Stimulated activated effector memory CD8-positive, alpha-beta T cell treated with anti-CD3 and anti-CD28 coated beads, Interleukin-12 subunit alpha, Interleukin-12 subunit beta, amount 100 ng/mL, for 72 hours (primary cell): ENCODE results near the gene GPATCH11.

Experiments used
- ATAC-seq: fragments of 150-1000 bp; cut with Tn5 transposase; 2 replicates; pipeline ENCODE4 v1.10.0; 2021
- DNase-seq, 2 donors: peaks; one replicate each; pipeline ENCODE4 v3.0.0; 2021 to 2022; ENCODE audit warnings: low spot score in 2 of 2
- H3K27ac Mint-ChIP-seq: one replicate; pipeline ENCODE4 v1.8.0; 2022; ENCODE audit warnings: mild to moderate bottlenecking, mixed read lengths
- H3K36me3 Mint-ChIP-seq: one replicate; pipeline ENCODE4 v1.8.0; 2022; ENCODE audit warnings: mild to moderate bottlenecking, mixed read lengths
- H3K4me1 Mint-ChIP-seq: one replicate; pipeline ENCODE4 v1.8.0; 2022; ENCODE audit warnings: mixed read lengths
- H3K4me3 Mint-ChIP-seq: one replicate; pipeline ENCODE4 v1.8.0; 2022; ENCODE audit warnings: mild to moderate bottlenecking, mixed read lengths
- H3K9me3 Mint-ChIP-seq: one replicate; pipeline ENCODE4 v1.8.0; 2022; ENCODE audit warnings: mixed read lengths

Gene GPATCH11

DNA sequence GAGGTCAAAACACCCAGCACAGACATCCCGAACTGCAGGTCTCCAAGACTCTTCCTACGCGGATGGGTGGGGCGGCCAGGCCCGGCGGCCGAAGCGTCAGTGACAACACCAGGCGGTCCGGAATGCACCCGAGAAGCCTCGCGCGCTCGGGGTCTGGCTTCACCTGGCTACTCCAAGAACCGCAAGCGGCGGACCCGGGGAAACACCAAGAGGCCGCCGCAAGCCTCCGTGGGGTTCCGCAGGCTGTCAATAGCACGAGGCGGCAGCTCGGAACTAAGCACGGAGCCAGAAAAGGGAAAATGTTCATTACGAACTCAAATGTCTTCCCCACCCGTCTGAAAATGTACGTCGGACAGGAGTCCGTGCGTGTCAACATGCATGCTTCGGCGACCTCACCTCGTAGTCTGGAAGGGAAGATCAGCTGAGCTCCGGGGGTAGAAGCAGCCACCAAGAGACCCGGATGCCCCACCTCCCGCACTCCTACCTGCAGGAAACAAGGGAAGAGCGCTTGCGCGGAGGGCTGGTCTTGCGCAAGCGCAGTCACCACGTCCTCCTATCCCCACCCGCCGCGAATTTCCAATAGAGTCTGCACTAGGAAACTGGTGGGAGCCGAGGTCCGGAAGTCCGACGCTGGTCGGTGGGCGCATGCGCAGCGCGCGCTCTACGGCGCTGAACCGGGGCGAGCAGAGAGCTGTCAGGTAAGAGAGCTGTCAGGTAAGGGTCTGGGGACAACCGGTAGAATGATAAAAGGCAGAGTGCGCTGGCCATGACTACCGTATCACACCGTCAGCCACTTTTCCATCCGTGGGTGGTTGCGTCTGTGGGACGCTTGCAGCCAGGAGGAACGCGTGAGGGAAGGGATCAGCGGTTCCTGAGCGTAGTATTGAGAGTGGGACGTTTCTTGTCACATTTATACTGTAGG lies at the start of gene GPATCH11, which contains the start of gene HEATR5B:
GPATCH11 (plus strand) TSS at position 646 of the 922 bp plus-strand sequence. CDS start 3,864 bp downstream, outside the sequence.
HEATR5B (minus strand) TSS at position 500 of the 922 bp plus-strand sequence. CDS start 958 bp downstream, outside the sequence.
- ATAC-seq (peak; percentile 90), DNase-seq (peak; percentile 84 to 97)
- H3K27ac Mint-ChIP-seq, result no peak within 1 kb of the TSS
- H3K4me1 Mint-ChIP-seq, result peaks cover 45% of the 10 kb centered on the region
- no peaks in the 10 kb centered on the region for H3K9me3 Mint-ChIP-seq
- H3K36me3 Mint-ChIP-seq, result peaks cover 45% of the 10 kb centered on the region
- H3K4me3 Mint-ChIP-seq, result no peak within 1 kb of the TSS

DNA sequence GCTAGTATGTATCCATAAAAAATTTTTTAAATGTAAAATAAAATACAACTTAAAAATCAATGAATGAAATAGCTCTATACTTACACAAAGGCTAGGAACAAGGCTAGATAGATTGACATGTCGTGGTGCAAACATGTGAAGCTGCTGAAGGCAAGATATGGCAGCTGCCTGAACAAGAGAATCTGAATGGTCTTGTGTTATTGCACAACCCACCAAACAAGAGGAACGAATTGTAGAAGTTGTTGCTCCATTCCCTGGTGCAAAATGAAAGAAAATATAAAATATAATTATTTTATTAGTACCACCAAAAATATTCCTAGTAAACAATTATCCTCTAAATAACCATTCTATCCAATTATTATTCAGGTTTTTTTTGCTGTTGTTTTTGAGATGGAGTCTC lies 46.5 kb upstream of the GPATCH11 start:
- no peak overlapping the region for H3K27ac Mint-ChIP-seq
- no peak overlapping the region for H3K4me3 Mint-ChIP-seq
- DNase-seq (no peak), ATAC-seq (no peak)
- H3K9me3 Mint-ChIP-seq, result no peaks in the 10 kb centered on the region
- no peaks in the 10 kb centered on the region for H3K4me1 Mint-ChIP-seq
- peaks cover 45% of the 10 kb centered on the region for H3K36me3 Mint-ChIP-seq

DNA sequence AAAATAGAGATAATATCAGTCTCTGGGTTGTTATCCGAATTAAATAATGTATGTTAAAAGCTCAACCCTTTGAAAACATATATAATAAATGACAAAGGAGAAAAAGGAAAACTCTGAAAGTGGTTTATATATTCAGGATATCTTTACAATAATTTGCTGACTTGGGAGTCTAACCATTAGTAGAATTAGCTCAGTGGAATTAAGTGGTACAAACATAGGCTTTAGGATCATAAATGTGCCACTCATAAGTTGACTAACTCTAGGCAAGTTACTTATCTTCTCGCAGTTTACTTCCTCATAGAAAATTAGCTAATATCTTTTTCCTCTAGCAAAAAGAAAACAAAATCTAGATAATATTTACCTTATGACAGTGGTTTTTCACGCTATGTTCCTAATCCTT lies 44.7 kb upstream of the GPATCH11 start:
- DNase-seq (no peak), ATAC-seq (no peak)
- Mint-ChIP-seq H3K9me3 (no peaks in the 10 kb centered on the region), H3K27ac (no peak overlapping the region), H3K4me3 (no peak overlapping the region), H3K36me3 (peaks cover 52% of the 10 kb centered on the region), H3K4me1 (no peaks in the 10 kb centered on the region)

- H3K4me3 Mint-ChIP-seq, result no peak overlapping the region
- H3K27ac Mint-ChIP-seq, result no peak overlapping the region
- peaks cover 92% of the 10 kb centered on the region for H3K36me3 Mint-ChIP-seq
- DNase-seq, result no peak
- ATAC-seq, result no peak
- no peaks in the 10 kb centered on the region for H3K9me3 Mint-ChIP-seq
- H3K4me1 Mint-ChIP-seq, result no peaks in the 10 kb centered on the region
Measured at GRCh38 chr2:37052600-37053332, 31.6 kb upstream of the GPATCH11 start.

- peak overlapping the region; percentile 20 for H3K27ac Mint-ChIP-seq
- DNase-seq (no peak), ATAC-seq (no peak)
- H3K4me3 Mint-ChIP-seq, result no peak overlapping the region
- peaks cover 100% of the 10 kb centered on the region for H3K36me3 Mint-ChIP-seq
- no peaks in the 10 kb centered on the region for H3K4me1 Mint-ChIP-seq
- H3K9me3 Mint-ChIP-seq, result no peaks in the 10 kb centered on the region
Measured at GRCh38 chr2:37059841-37060240, 24.5 kb upstream of the GPATCH11 start.

- H3K27ac Mint-ChIP-seq, result peak overlapping the region; percentile 20
- H3K4me3 Mint-ChIP-seq, result no peak overlapping the region
- no peak for DNase-seq
- H3K4me1 Mint-ChIP-seq, result no peaks in the 10 kb centered on the region
- peaks cover 100% of the 10 kb centered on the region for H3K36me3 Mint-ChIP-seq
- no peak for ATAC-seq
- H3K9me3 Mint-ChIP-seq, result no peaks in the 10 kb centered on the region
Measured at GRCh38 chr2:37060446-37060845, 23.9 kb upstream of the GPATCH11 start.

- no peak for DNase-seq
- ATAC-seq, result no peak
- Mint-ChIP-seq H3K4me1 (no peaks in the 10 kb centered on the region), H3K4me3 (no peak overlapping the region), H3K27ac (no peak overlapping the region), H3K9me3 (no peaks in the 10 kb centered on the region), H3K36me3 (peaks cover 100% of the 10 kb centered on the region)
Measured at GRCh38 chr2:37061013-37061711, 23.2 kb upstream of the GPATCH11 start.

- Mint-ChIP-seq H3K36me3 (peaks cover 100% of the 10 kb centered on the region), H3K27ac (no peak overlapping the region), H3K9me3 (no peaks in the 10 kb centered on the region), H3K4me1 (no peaks in the 10 kb centered on the region), H3K4me3 (no peak overlapping the region)
- DNase-seq (no peak), ATAC-seq (no peak)
Measured at GRCh38 chr2:37061776-37062175, 22.5 kb upstream of the GPATCH11 start.

DNA sequence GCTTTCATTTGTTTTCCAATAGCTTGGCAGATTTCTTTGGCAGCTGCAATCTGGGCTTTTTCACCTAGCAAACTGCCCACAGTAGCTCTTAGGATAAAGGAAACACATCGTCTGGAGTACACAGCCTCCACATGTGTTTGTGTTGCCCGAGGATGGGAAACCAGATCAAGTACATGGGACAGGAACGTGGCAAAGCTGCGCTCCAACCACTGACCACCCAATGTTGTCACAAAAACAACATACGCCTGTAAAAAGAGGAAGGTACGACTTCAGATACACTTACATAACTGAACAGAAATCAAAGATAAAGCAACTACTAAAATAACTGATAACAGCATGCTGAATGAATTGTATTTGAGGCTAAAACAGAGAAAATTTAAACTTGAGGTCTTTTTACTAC lies 15.6 kb upstream of the GPATCH11 start:
- H3K9me3 Mint-ChIP-seq, result no peaks in the 10 kb centered on the region
- H3K4me3 Mint-ChIP-seq, result no peak overlapping the region

DNA sequence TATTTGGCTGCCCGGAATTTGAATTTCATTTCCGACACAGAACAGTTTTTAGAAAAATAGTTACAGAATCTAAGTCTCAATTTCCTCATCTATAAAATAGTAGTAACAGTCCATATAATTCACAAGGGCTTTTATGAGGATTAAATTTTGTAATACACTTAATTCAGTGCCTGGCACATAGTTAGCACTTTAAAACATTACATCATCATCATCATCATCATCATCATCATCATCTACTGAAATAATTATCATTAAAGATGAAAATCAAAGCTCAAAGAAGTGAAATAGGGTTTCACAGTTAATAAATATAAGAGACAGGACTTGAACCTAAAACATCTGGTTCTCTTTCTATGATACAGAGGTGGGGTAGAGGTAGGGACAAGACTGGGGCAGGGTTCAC lies 13.4 kb upstream of the GPATCH11 start:
- no peak for ATAC-seq
- no peaks in the 10 kb centered on the region for H3K9me3 Mint-ChIP-seq
- no peak for DNase-seq
- H3K4me1 Mint-ChIP-seq, result peaks cover 27% of the 10 kb centered on the region
- H3K36me3 Mint-ChIP-seq, result peaks cover 97% of the 10 kb centered on the region
- no peak overlapping the region for H3K4me3 Mint-ChIP-seq
- no peak overlapping the region for H3K27ac Mint-ChIP-seq

More for the DNA sequence above, 15.6 kb upstream of the GPATCH11 start:
- no peak overlapping the region for H3K27ac Mint-ChIP-seq
- ATAC-seq (no peak), DNase-seq (no peak)
- H3K4me1 Mint-ChIP-seq, result peaks cover 17% of the 10 kb centered on the region
- peaks cover 97% of the 10 kb centered on the region for H3K36me3 Mint-ChIP-seq

GRCh38 chr2:37080266-37080665 lies 4.1 kb upstream of the GPATCH11 start:
- H3K4me1 Mint-ChIP-seq, result peaks cover 44% of the 10 kb centered on the region
- H3K9me3 Mint-ChIP-seq, result no peaks in the 10 kb centered on the region
- H3K27ac Mint-ChIP-seq, result peak overlapping the region; percentile 53
- ATAC-seq, result no peak
- DNase-seq, result no peak
- H3K36me3 Mint-ChIP-seq, result peaks cover 63% of the 10 kb centered on the region
- peak overlapping the region; percentile 14 for H3K4me3 Mint-ChIP-seq

GRCh38 chr2:37080689-37081088 lies 3.6 kb upstream of the GPATCH11 start:
- H3K36me3 Mint-ChIP-seq, result peaks cover 59% of the 10 kb centered on the region
- H3K9me3 Mint-ChIP-seq, result no peaks in the 10 kb centered on the region
- H3K4me3 Mint-ChIP-seq, result peak overlapping the region; percentile 14
- H3K27ac Mint-ChIP-seq, result peak overlapping the region; percentile 53
- DNase-seq, result no peak
- ATAC-seq, result no peak
- peaks cover 44% of the 10 kb centered on the region for H3K4me1 Mint-ChIP-seq

- no peak for ATAC-seq
- H3K9me3 Mint-ChIP-seq, result no peaks in the 10 kb centered on the region
- H3K27ac Mint-ChIP-seq, result no peak overlapping the region
- peaks cover 51% of the 10 kb centered on the region for H3K36me3 Mint-ChIP-seq
- H3K4me1 Mint-ChIP-seq, result peaks cover 41% of the 10 kb centered on the region
- H3K4me3 Mint-ChIP-seq, result no peak overlapping the region
- DNase-seq, result no peak
Measured at GRCh38 chr2:37084797-37085196, 479 bp downstream of the GPATCH11 start.

DNA sequence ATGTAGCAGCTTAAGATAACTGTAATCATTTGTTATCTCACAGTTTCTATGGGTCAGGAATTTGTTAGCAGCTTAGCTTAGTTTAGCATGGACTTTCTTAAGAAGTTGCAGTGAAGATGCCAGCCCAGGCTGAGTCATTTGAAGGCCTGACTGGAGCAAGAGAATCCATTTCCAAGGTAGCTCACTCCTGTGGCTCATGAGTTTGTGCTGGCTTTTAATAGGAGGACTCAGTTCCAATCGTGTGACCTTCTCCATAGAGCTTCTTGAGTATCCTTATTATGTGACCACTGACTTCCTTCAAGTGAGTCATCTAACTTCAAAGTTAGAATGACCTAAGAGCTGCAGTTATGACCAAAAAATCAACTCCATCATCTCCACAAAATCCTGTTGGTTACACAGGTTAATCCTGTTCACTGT lies 1.4 kb downstream of the GPATCH11 start:
- H3K36me3 Mint-ChIP-seq, result peaks cover 53% of the 10 kb centered on the region
- H3K4me1 Mint-ChIP-seq, result peaks cover 31% of the 10 kb centered on the region
- ATAC-seq (peak; percentile 25), DNase-seq (no peak)
- no peaks in the 10 kb centered on the region for H3K9me3 Mint-ChIP-seq
- H3K4me3 Mint-ChIP-seq, result no peak overlapping the region
- no peak overlapping the region for H3K27ac Mint-ChIP-seq

GRCh38 chr2:37090019-37090477 lies 5.7 kb downstream of the GPATCH11 start:
- H3K4me1 Mint-ChIP-seq, result peaks cover 7% of the 10 kb centered on the region
- H3K36me3 Mint-ChIP-seq, result peaks cover 76% of the 10 kb centered on the region
- no peak overlapping the region for H3K27ac Mint-ChIP-seq

More at GRCh38 chr2:37090019-37090477, 5.7 kb downstream of the GPATCH11 start:
- Mint-ChIP-seq H3K4me3 (no peak overlapping the region), H3K9me3 (no peaks in the 10 kb centered on the region)
- no peak for DNase-seq
- ATAC-seq, result no peak
